Stomach (tissue), 9 donors: ENCODE results near the gene RIOK2. TPM values are rescaled to one million over a fixed set of nuclear protein-coding genes. Genes with fewer than 3 reads are reported as not detected.
A peak's percentile ranks its signal among the peaks of the same experiment; 100 is the strongest.

ENCODE experiments used
- DNase-seq, 2 donors: peaks; one replicate each; pipeline versions ENCODE4 v3.0.0 to v3.0.0-alpha.2; 2013 to 2019
- H3K27ac ChIP-seq, 5 donors: fragments of 200-600 bp in 4 of 5; sonication (generic) in 4 of 5; one replicate each; pipeline ENCODE4 v1.5.1; 2013 to 2019; ENCODE audit warnings: mild to moderate bottlenecking in 1 of 5, moderate library complexity in 1 of 5
- H3K27me3 ChIP-seq, 3 donors: fragments of 200-600 bp; sonication (generic); one replicate each; pipeline ENCODE4 v1.5.1; 2017 to 2019; ENCODE audit warnings: mixed run types in 1 of 3
- H3K36me3 ChIP-seq, 4 donors: fragments of 200-600 bp; sonication (generic); 1 replicate in 3 of 4; 2 replicates in 1 of 4; pipeline ENCODE4 v1.5.1; 2016 to 2019
- H3K4me1 ChIP-seq, 4 donors: fragments of 200-600 bp; sonication (generic); one replicate each; pipeline ENCODE4 v1.5.1; 2016 to 2019
- H3K4me3 ChIP-seq, 4 donors: fragments of 200-600 bp; sonication (generic) in 3 of 4; one replicate each; pipeline ENCODE4 v1.5.1; 2016 to 2019; ENCODE audit warnings: mild to moderate bottlenecking in 1 of 4
- H3K9me3 ChIP-seq, 4 donors: fragments of 200-600 bp; sonication (generic); one replicate each; pipeline ENCODE4 v1.5.1; 2016 to 2019
- CTCF ChIP-seq, 7 experiments: fragments of 450-650 bp in 4 of 7; fragments of 200-600 bp in 3 of 7; sonication (generic) in 3 of 7; IDR thresholded peaks; one replicate each; pipeline ENCODE4 v1.5.1; 2016 to 2019; ENCODE audit warnings: antibody characterized with exemption in 7 of 7, control low read depth in 2 of 7, mild to moderate bottlenecking in 1 of 7
- EP300 ChIP-seq: sonication (generic); formaldehyde crosslinking; IDR thresholded peaks from one replicate; pipeline ENCODE4 v1.6.1; 2017; ENCODE audit warnings: antibody characterized with exemption
- POLR2A ChIP-seq, 4 donors: fragments of 450-650 bp; IDR thresholded peaks; one replicate each; pipeline ENCODE4 v1.6.1; 2016; ENCODE audit warnings: antibody characterized with exemption in 4 of 4, control low read depth in 2 of 4, mild to moderate bottlenecking in 1 of 4, moderate library complexity in 1 of 4
- POLR2AphosphoS5 ChIP-seq, 3 donors: sonication (generic); formaldehyde crosslinking; IDR thresholded peaks; one replicate each; pipeline ENCODE4 v1.6.1; 2016; ENCODE audit warnings: antibody characterized with exemption in 3 of 3
- WGBS, 5 donors: extraction: QIAGEN DNeasy Blood & Tissue Kit in 3 of 5; methylation state at CpG; one replicate each; pipeline versions ENCODE4 v1.1.5 to v1.1.7; 2013 to 2018; 5-methylcytosine and 5-hydroxymethylcytosine counted together
- intact Hi-C: fragments of 100-400 bp; cut with DNase I; formaldehyde crosslinking; loops from one replicate; pipeline ENCODE4 v1.15.1; 2023; ENCODE audit warnings: low total_unique reads
- polyA plus RNA-seq, 3 donors: library from polyadenylated mRNA; stranded (reverse); fragments of 200-250 nt; gene quantifications; one replicate each; pipeline ENCODE4 v1.2.3, GENCODE V29; 2013
- total RNA-seq, 5 donors: library from RNA; depleted of rRNA; stranded (reverse); fragments of >200 nt; gene quantifications; one replicate each; pipeline versions ENCODE4 v1.1.0 to v1.2.3, GENCODE V29; 2014 to 2016
- donor health status: healthy with polysubstance abuse.
- donor health status: Bipolar disorder and iron deficiency.
- donor health status: healthy.

The RIOK2 gene
- total and polyA plus RNA-seq, 8 donors: 1.2 to 42.2 (median 11.1) TPM

GRCh38 chr5:97131139-97131710 is 51.8 kb downstream of the RIOK2 start:
- no peaks in the 10 kb centered on the region for H3K9me3 ChIP-seq
- intact Hi-C loops: no loop called here
- H3K4me3 ChIP-seq: no peak overlapping the region
- TF ChIP-seq POLR2AphosphoS5 (IDR thresholded peaks at IDR 0.05) (peak in 1 of 3 donors; percentile 40), CTCF (IDR thresholded peaks at IDR 0.05) (no peak)
- peaks cover 0 to 12% (median 0%) of the 10 kb centered on the region in 4 donors for H3K4me1 ChIP-seq
- no peaks in the 10 kb centered on the region for H3K27me3 ChIP-seq
- peak overlapping the region in 1 of 5 donors; percentile 34 for H3K27ac ChIP-seq
- no peak for DNase-seq
- H3K36me3 ChIP-seq: no peaks in the 10 kb centered on the region

- TF ChIP-seq CTCF (IDR thresholded peaks at IDR 0.05): no peak
- TF ChIP-seq POLR2AphosphoS5 (IDR thresholded peaks at IDR 0.05): no peak
- TF ChIP-seq EP300: no peak
- Histone ChIP-seq H3K4me1 (peaks cover 0 to 15% (median 0%) of the 10 kb centered on the region in 4 donors), H3K27ac (no peak overlapping the region), H3K4me3 (no peak overlapping the region), H3K36me3 (no peaks in the 10 kb centered on the region), H3K9me3 (no peaks in the 10 kb centered on the region), H3K27me3 (no peaks in the 10 kb centered on the region)
- 86 to 100% (median 94%) methylated on average over 1 of the region's 1 CpG for WGBS, 5 donors
- intact Hi-C loops: no loop called here
- no peak for DNase-seq
Observed at GRCh38 chr5:97127727-97128126, 55.3 kb downstream of the RIOK2 start.

GRCh38 chr5:97125125-97125683 is 57.8 kb downstream of the RIOK2 start:
- Histone ChIP-seq H3K4me1 (peaks cover 0 to 4% (median 0%) of the 10 kb centered on the region in 4 donors), H3K9me3 (no peaks in the 10 kb centered on the region), H3K27ac (no peak overlapping the region), H3K4me3 (no peak overlapping the region), H3K27me3 (no peaks in the 10 kb centered on the region), H3K36me3 (no peaks in the 10 kb centered on the region)
- intact Hi-C loops: no loop called here
- 50 to 59% (median 54%) methylated on average over 3 of the region's 3 CpGs for WGBS, 5 donors
- DNase-seq: no peak
- TF ChIP-seq EP300 (no peak), CTCF (IDR thresholded peaks at IDR 0.05) (no peak), POLR2AphosphoS5 (IDR thresholded peaks at IDR 0.05) (no peak), POLR2A (IDR thresholded peaks at IDR 0.05) (no peak)

- no peak for TF ChIP-seq POLR2AphosphoS5 (IDR thresholded peaks at IDR 0.05)
- TF ChIP-seq POLR2A (IDR thresholded peaks at IDR 0.05): no peak
- TF ChIP-seq EP300: no peak
- H3K4me3 ChIP-seq: no peak overlapping the region
- intact Hi-C loops: no loop called here
- H3K27ac ChIP-seq: no peak overlapping the region
- H3K9me3 ChIP-seq: no peaks in the 10 kb centered on the region
- H3K36me3 ChIP-seq: no peaks in the 10 kb centered on the region
- 61 to 75% (median 70%) methylated on average over 2 of the region's 2 CpGs for WGBS, 5 donors
- no peaks in the 10 kb centered on the region for H3K27me3 ChIP-seq
- no peak for DNase-seq
- H3K4me1 ChIP-seq: peaks cover 0 to 4% (median 0%) of the 10 kb centered on the region in 4 donors
Observed at GRCh38 chr5:97124335-97124734, 58.7 kb downstream of the RIOK2 start.

- TF ChIP-seq EP300 (no peak), POLR2A (IDR thresholded peaks at IDR 0.05) (no peak), CTCF (IDR thresholded peaks at IDR 0.05) (no peak), POLR2AphosphoS5 (IDR thresholded peaks at IDR 0.05) (no peak)
- H3K27me3 ChIP-seq: no peaks in the 10 kb centered on the region
- H3K36me3 ChIP-seq: no peaks in the 10 kb centered on the region
- H3K4me3 ChIP-seq: no peak overlapping the region
- intact Hi-C loops: no loop called here
- H3K9me3 ChIP-seq: no peaks in the 10 kb centered on the region
- H3K4me1 ChIP-seq: peaks cover 0 to 4% (median 0%) of the 10 kb centered on the region in 4 donors
- no peak overlapping the region for H3K27ac ChIP-seq
- 83 to 94% (median 87%) methylated on average over 5 of the region's 5 CpGs for WGBS, 5 donors
- DNase-seq: no peak
Observed at GRCh38 chr5:97121848-97122247, 61.2 kb downstream of the RIOK2 start.
